ENCODE results near the gene HSPB6. TPM values are rescaled to one million over a fixed set of nuclear protein-coding genes. Genes with fewer than 3 reads are reported as not detected.

Gene HSPB6
- total and polyA plus RNA-seq, 7 donors, result 303 to 1,308 (median 664) TPM

- H3K27me3 ChIP-seq (ENCODE audit: insufficient read depth in 3 of 3, low read length in 2 of 3), result no peaks in the 10 kb centered on the region
- intact Hi-C loops (cut with DNase I), result no loop called here
- no peak overlapping the region for H3K4me3 ChIP-seq
- no peaks in the 10 kb centered on the region for H3K9me3 ChIP-seq
- no peaks in the 10 kb centered on the region for H3K4me1 ChIP-seq
- no peak overlapping the region for H3K27ac ChIP-seq
- WGBS, 3 donors, result 76 to 83% (median 76%) methylated on average over 10 to 11 of the region's 11 CpGs
- no peak for ATAC-seq
- peaks cover 0 to 3% of the 10 kb centered on the region in 2 donors for H3K36me3 ChIP-seq (ENCODE audit: insufficient read depth in 1 of 2, low read depth in 1 of 2)
- no peak for DNase-seq
- TF ChIP-seq CTCF (IDR thresholded peaks at IDR 0.05), result no peak
Observed at GRCh38 chr19:35789195-35789977, 32.6 kb upstream of the HSPB6 start.

- Histone ChIP-seq H3K4me1 (no peaks in the 10 kb centered on the region), H3K4me3 (no peak overlapping the region), H3K36me3 (ENCODE audit: insufficient read depth in 1 of 2, low read depth in 1 of 2) (peaks cover 0 to 3% of the 10 kb centered on the region in 2 donors), H3K27ac (no peak overlapping the region), H3K9me3 (no peaks in the 10 kb centered on the region), H3K27me3 (ENCODE audit: insufficient read depth in 3 of 3, low read length in 2 of 3) (no peaks in the 10 kb centered on the region)
- ATAC-seq (no peak), DNase-seq (no peak)
- 72 to 74% (median 74%) methylated on average over 10 to 12 of the region's 12 CpGs for WGBS, 3 donors
- intact Hi-C loops (cut with DNase I), result no loop called here
- no peak for TF ChIP-seq CTCF (IDR thresholded peaks at IDR 0.05)
Observed at GRCh38 chr19:35788205-35788960, 31.6 kb upstream of the HSPB6 start.

- H3K9me3 ChIP-seq, result no peaks in the 10 kb centered on the region
- intact Hi-C loops (cut with DNase I), result no loop called here
- no peak overlapping the region for H3K27ac ChIP-seq
- no peak overlapping the region for H3K4me3 ChIP-seq
- DNase-seq, result no peak
- no peaks in the 10 kb centered on the region for H3K4me1 ChIP-seq
- TF ChIP-seq CTCF (IDR thresholded peaks at IDR 0.05), result no peak
- no peaks in the 10 kb centered on the region for H3K27me3 ChIP-seq (ENCODE audit: insufficient read depth in 3 of 3, low read length in 2 of 3)
- WGBS, 3 donors, result 89 to 94% (median 92%) methylated on average over 13 to 15 of the region's 15 CpGs
- no peak for ATAC-seq
- H3K36me3 ChIP-seq (ENCODE audit: insufficient read depth in 1 of 2, low read depth in 1 of 2), result peaks cover 0 to 9% of the 10 kb centered on the region in 2 donors
Observed at GRCh38 chr19:35787227-35787799, 30.5 kb upstream of the HSPB6 start.

- no peak for ATAC-seq
- Histone ChIP-seq H3K36me3 (ENCODE audit: insufficient read depth in 1 of 2, low read depth in 1 of 2) (peaks cover 0 to 12% of the 10 kb centered on the region in 2 donors), H3K27me3 (ENCODE audit: insufficient read depth in 3 of 3, low read length in 2 of 3) (no peaks in the 10 kb centered on the region), H3K4me3 (no peak overlapping the region), H3K27ac (no peak overlapping the region), H3K9me3 (no peaks in the 10 kb centered on the region), H3K4me1 (no peaks in the 10 kb centered on the region)
- 88 to 92% (median 90%) methylated on average over 26 to 31 of the region's 31 CpGs for WGBS, 3 donors
- intact Hi-C loops (cut with DNase I), result no loop called here
- TF ChIP-seq CTCF (IDR thresholded peaks at IDR 0.05), result no peak
- DNase-seq, result no peak
Observed at GRCh38 chr19:35786299-35787160, 29.7 kb upstream of the HSPB6 start.

All from psoas muscle (tissue), 8 donors.